ENCODE data around the gene CES2. TPM values are rescaled to one million over a fixed set of nuclear protein-coding genes. Genes with fewer than 3 reads are reported as not detected.

CES2 gene
- total RNA-seq, 2 experiments from 2014 or later = 25.0 to 28.7 TPM

- ChIA-PET CTCF (interaction anchor here (0.5 to 2.7 kb wide), 4 partner anchors 31 to 282 kb away, joined by 3 to 14 read pairs (median 4); no protein-coding TSS in a partner anchor), POLR2A (interaction anchor here (0.5 kb wide), 1 partner anchor 203 kb away, joined by 4 read pairs; no protein-coding TSS in a partner anchor)
These were observed 8.3 kb upstream of the CES2 start for GRCh38 chr16:66926961-66927436.

DNA sequence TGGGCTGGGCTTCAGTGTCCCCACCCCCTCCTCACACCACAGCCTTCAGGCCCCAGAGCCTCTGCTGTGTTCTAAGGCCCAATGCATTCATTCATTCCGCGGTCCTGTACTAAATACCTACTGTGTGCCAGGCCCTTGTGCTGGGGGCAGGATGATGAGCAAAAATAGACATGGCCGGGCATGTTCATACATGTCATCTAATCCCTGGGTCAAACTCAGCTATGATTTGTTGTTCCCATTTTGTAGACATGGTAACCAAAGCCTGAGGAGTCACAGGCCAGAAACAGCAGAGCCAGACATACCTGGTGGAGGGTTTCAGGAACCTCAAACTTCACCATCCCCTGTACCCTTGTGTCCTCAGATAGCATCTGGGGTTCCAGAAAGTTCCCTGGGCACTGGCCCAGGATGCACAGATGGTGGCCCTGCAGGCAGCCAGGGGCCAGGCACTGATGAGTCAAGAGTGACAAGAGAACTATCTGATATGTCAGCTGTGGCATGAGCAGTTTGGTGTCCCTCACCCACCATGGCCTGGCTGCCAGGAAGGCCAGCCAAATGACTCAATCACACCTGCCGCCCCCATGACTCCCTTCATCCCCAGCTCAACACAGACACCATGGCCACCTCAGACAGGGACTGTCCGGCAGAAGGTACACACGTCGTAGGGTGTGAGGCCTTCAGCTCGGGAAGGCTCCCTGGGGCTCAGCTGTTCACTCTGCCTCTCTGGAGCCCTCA, 7.2 kb upstream of the CES2 start:
- ChIA-PET CTCF (interaction anchor here (0.6 to 2.7 kb wide), 6 partner anchors 10 to 968 kb away, joined by 3 to 14 read pairs (median 4); partner anchors contain the start of genes CDH16 and NAE1), POLR2A (no interaction called here)

- ChIA-PET CTCF (interaction anchor here (0.9 to 2.7 kb wide), 5 partner anchors 11 to 106 kb away, joined by 3 to 14 read pairs (median 5); partner anchors contain the start of genes CDH16 and NAE1), POLR2A (no interaction called here)
These were observed 6.5 kb upstream of the CES2 start for GRCh38 chr16:66928702-66929388.

DNA sequence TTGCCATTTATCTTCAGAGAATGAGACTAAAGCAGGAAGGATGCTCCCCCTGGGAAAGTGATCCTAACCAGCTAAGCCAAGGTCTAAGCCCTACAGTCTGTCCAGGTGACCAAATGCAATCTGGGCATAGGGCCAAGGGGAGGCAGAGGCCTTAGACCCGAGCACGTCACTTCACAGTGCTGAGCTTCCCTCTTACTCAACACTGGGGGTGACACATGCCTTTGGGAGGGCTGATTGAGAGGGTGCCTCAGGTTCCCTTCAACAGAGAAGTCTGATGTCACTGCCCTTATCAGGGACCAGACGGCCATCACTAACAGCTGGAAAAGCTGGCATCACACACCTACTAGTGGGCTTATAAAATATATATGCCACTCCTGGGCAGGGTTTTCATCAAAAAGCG, 5.1 kb upstream of the CES2 start:
- CTCF ChIA-PET = interaction anchor here (1.6 kb wide), 1 partner anchor 14 kb away, joined by 3 read pairs; no protein-coding TSS in a partner anchor
- POLR2A ChIA-PET = interaction anchor here (0.6 kb wide), 1 partner anchor 48 kb away, joined by 6 read pairs; no protein-coding TSS in a partner anchor

- ChIA-PET CTCF (interaction anchor here (0.9 to 1.2 kb wide), 2 partner anchors 27 to 63 kb away, joined by 3 read pairs; no protein-coding TSS in a partner anchor), POLR2A (interaction anchor here (0.6 kb wide), 1 partner anchor 128 kb away, joined by 4 read pairs; no protein-coding TSS in a partner anchor)
These were observed 3.7 kb upstream of the CES2 start for GRCh38 chr16:66931665-66932064.

- CTCF ChIA-PET = interaction anchor here (0.6 to 1.9 kb wide), 4 partner anchors 13 to 102 kb away, joined by 3 to 5 read pairs (median 4); partner anchors contain the start of genes CDH16 and NAE1
- POLR2A ChIA-PET = interaction anchor here (0.6 kb wide), 1 partner anchor 128 kb away, joined by 4 read pairs; no protein-coding TSS in a partner anchor
These were observed 3.2 kb upstream of the CES2 start for GRCh38 chr16:66932076-66932475.

DNA sequence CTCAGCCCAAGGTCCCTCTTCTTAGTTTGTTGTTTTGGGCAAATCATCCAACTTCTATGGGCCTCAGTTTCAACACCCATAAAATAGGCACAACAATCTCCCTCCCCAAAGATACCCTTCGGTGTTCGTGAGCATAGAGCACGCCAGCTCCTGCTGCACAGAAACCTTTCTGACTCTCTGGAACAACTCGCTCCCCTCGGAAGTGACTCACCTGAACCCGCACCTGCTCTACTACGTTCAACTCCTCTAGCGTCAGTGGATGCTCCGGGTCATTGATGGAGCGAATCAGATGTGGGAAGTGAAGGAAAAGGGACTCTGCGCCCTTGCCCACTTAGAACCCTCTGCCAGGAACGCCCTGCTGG, 1.6 kb upstream of the CES2 start:
- ChIA-PET CTCF (interaction anchor here (0.8 to 1.9 kb wide), 5 partner anchors 21 to 104 kb away, joined by 3 to 8 read pairs (median 3); partner anchors contain the start of genes CES3 and NAE1), POLR2A (interaction anchor here (0.5 to 1.3 kb wide), 3 partner anchors 13 to 61 kb away, joined by 4 to 5 read pairs (median 4); partner anchors contain the start of gene PDP2)

GRCh38 chr16:66934138-66934838, 1.0 kb upstream of the CES2 start, which contains the start of gene CIAO2B:
Gene CIAO2B, minus strand, starts transcription at chr16:66934402. Its CDS starts 38 bp downstream, at chr16:66934364.
- ChIA-PET CTCF (interaction anchor here (0.6 to 1.5 kb wide), 4 partner anchors 13 to 59 kb away, joined by 3 read pairs; partner anchors contain the start of gene CES3), POLR2A (interaction anchor here (0.5 to 1.3 kb wide), 4 partner anchors 13 to 61 kb away, joined by 3 to 5 read pairs (median 4); partner anchors contain the start of gene PDP2)

- ChIA-PET POLR2A (interaction anchor here (0.6 kb wide), 1 partner anchor 39 kb away, joined by 3 read pairs; no protein-coding TSS in a partner anchor), CTCF (interaction anchor here (1.5 kb wide), 1 partner anchor 60 kb away, joined by 3 read pairs; no protein-coding TSS in a partner anchor)
These were observed 440 bp upstream of the CES2 start for GRCh38 chr16:66934839-66935313.

DNA sequence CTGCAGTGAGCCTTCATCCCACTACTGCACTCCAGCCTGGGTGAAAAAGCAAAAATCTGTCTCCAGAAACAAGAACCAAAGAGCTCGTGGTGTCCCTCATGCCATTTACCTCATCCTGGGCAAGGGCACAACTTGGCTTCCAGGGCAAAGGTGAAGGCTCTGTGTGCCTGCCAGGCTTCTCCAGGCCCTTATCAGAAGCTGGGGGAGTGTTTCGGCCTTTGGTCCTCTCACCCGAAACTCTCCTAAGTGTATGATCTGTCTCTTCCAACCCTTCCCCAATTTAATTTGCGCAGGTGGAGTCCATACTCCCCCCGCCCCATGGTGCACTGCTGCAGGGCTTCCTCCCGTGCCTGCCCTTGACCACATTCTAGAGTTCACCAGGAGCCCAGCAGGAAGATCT, 1.1 kb downstream of the CES2 start:
- ChIA-PET POLR2A (no interaction called here), CTCF (interaction anchor here (1.0 kb wide), 1 partner anchor 223 kb away, joined by 3 read pairs; no protein-coding TSS in a partner anchor)

DNA sequence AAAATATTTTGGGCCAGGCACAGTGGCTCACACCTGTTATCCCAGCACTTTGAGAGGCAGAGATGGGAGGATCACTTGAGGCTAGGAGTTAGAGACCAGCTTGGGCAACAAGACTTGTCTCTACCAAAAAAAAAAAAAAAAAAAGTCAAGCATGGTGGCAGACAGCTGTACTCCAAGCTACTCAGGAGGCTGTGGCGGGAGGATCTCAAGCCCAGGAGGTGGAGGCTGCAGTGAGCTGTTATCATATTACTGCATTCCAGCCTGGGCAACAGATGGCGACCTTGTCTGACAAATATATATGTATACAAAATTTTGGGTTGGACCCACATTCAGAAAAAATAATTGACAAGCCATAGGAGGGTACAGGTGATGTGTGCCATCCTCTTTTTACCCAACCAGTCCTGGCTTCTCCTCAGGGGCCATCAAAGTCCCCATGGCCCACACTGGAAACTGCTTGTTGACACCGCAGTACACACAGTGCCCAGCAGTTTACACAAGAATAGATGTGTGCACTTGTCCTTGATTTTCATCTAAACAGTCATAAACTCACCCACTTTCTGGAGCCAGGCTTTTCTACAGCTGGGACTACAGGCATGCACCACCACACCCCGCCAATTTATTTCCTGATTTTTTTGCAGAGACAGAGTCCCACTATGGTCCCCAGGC, 1.7 kb downstream of the CES2 start:
- ChIA-PET POLR2A (no interaction called here), CTCF (interaction anchor here (0.6 to 1.0 kb wide), 2 partner anchors 10 to 222 kb away, joined by 3 read pairs; no protein-coding TSS in a partner anchor)

DNA sequence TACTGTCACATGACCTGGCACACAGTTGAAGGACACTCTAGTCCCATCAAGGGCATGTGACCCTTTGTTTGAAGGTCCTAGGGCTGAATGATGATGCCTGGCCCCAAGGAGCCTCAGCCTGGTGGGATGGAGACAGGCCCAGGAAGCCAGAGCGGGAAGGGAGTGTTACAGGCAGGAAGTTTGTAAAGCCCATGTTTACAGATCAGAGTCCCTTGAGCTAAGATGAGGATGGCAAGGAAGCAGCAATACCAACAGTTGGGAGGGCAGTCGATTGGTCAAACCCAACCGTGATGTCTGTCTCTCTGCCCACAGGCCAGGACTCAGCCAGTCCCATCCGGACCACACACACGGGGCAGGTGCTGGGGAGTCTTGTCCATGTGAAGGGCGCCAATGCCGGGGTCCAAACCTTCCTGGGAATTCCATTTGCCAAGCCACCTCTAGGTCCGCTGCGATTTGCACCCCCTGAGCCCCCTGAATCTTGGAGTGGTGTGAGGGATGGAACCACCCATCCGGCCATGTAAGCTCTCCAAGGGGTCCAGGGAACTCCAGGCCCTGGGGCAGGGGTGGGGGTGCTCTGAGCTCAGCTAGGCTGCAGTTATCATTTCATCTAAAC, 2.5 kb downstream of the CES2 start:
- ChIA-PET CTCF (interaction anchor here (0.6 kb wide), 1 partner anchor 10 kb away, joined by 3 read pairs; no protein-coding TSS in a partner anchor), POLR2A (no interaction called here)

GRCh38 chr16:66939366-66939765, 4.0 kb downstream of the CES2 start:
- POLR2A ChIA-PET = no interaction called here
- CTCF ChIA-PET = no interaction called here

GRCh38 chr16:66940236-66940635, 4.9 kb downstream of the CES2 start:
- ChIA-PET CTCF (no interaction called here), POLR2A (no interaction called here)

- ChIA-PET POLR2A (no interaction called here), CTCF (interaction anchor here (0.8 to 1.3 kb wide), 2 partner anchors 13 to 42 kb away, joined by 3 read pairs; no protein-coding TSS in a partner anchor)
These were observed 7.7 kb downstream of the CES2 start for GRCh38 chr16:66942981-66943380.

DNA sequence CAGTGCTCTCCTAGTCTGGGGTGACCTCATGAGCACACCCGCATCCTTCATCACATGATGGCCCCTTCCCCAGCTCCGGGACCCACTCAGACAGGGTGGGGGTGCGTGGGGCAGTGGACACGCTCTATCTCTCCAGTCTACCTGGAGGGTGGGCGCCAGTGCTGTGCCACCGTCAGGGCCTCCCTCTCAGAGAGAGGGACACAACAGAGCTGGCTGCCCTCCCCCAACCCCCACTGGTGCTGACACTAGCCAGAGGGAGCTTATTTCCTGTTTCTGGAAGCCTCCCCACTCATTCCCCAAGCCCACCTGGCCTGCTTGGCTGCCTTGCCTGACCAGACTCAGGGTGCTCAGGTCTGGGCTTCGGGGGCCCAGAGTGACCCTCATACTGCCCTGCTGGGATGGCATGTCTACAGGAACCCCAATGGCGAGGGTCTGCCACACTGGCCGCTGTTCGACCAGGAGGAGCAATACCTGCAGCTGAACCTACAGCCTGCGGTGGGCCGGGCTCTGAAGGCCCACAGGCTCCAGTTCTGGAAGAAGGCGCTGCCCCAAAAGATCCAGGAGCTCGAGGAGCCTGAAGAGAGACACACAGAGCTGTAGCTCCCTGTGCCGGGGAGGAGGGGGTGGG, 8.2 kb downstream of the CES2 start:
- CTCF ChIA-PET = interaction anchor here (0.8 to 1.3 kb wide), 3 partner anchors 13 to 70 kb away, joined by 3 to 4 read pairs (median 3); no protein-coding TSS in a partner anchor
- POLR2A ChIA-PET = no interaction called here

- POLR2A ChIA-PET = no interaction called here
- CTCF ChIA-PET = interaction anchor here (1.1 to 1.3 kb wide), 3 partner anchors 14 to 211 kb away, joined by 3 to 4 read pairs (median 3); no protein-coding TSS in a partner anchor
These were observed 8.7 kb downstream of the CES2 start for GRCh38 chr16:66944054-66944441.

Data from activated CD8-positive, alpha-beta memory T cell treated with anti-CD3 and anti-CD28 coated beads for 36 hours (primary cell).